Fibroblast of pulmonary artery (primary cell): ENCODE results near the gene C1orf216.
A peak's percentile ranks its signal among the peaks of the same experiment; 100 is the strongest.
"Not testable (repeated sequence)": the region's sequence is repeated elsewhere in the genome, so short reads cannot be mapped to it uniquely, and the experiment has no call there.

Source experiments
- DNase-seq: peaks from one replicate; pipeline ENCODE4 v3.0.0-alpha.2; 2010; ENCODE audit warnings: low read depth
- H3K4me3 ChIP-seq: replicated peaks from 2 replicates; pipeline ENCODE4 v1.5.1; 2011; ENCODE audit warnings: low read depth, mild to moderate bottlenecking, control low read depth, low read length, moderate library complexity
- CTCF ChIP-seq: IDR thresholded peaks from 2 replicates; pipeline ENCODE4 v1.5.1; 2011; ENCODE audit warnings: mild to moderate bottlenecking, control low read depth, low read length, inconsistent platforms; ENCODE audit errors: missing control alignments

C1orf216 gene

DNA sequence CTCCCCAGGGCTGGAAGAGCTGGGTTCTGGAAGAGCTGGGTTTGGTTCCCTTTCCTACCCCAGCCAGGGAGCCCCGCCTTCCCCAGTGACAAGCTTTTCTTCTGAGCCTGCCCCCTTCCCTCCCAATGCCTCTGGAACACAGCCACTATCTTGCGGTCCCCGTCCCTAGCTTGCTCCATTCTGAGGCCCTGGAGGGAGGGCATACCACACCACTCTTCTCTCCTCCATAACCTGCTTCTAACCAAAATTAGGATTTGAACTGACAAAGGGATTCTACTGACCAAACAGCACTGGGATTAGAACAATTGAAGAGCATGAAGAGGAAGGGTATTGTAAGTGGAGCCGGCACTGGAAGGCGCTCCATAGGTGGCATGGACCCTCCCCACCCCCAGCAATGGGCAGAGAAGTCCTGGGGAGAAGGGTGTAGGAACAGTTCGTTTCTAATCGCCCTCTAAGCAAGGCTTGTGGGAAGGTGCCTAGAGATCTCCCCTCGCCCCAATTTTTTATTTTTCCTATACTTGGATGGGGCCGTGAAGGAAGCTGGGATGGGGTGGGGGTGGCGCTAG lies 690 bp downstream of the C1orf216 start:
- no peak for TF ChIP-seq CTCF
- H3K4me3 ChIP-seq, result peak overlapping the region; percentile 87
- peak; percentile 71 for DNase-seq

- DNase-seq, result peak; percentile 77
- TF ChIP-seq CTCF, result peak; percentile 91
These were observed 3.1 kb downstream of the C1orf216 start for GRCh38 chr1:35715568-35716002.

DNA sequence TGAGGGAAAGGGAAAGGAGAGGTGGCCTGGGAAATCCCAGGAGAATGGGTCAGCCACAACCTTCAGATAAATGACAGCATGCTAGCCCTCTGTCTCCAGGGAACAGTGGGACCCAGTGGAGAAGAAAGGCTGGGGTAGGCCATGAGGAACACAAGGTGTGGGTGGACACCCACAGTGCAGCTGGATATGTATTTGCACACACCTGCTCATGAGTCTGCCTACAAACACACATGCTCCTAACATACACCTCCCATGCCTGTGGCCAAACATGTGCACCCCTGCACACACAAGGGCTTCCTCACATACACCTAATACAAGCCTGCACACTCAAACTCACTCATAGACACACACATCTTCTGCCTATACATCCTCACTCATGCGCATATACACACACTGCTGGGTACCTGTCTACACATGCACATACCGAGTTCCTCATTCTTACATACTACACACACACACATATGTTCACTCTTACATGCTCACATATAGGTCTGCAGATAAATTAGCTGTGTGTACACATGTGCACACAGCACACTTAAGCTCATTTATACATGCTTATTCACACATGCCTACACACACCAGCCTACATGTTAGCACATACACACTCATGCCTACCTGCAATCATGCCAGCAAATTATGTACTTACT lies 3.6 kb downstream of the C1orf216 start:
- TF ChIP-seq CTCF, result no peak
- no peak for DNase-seq
- peak overlapping the region; percentile 14 for H3K4me3 ChIP-seq

More at GRCh38 chr1:35715568-35716002, 3.1 kb downstream of the C1orf216 start:
- peak overlapping the region; percentile 14 for H3K4me3 ChIP-seq

DNA sequence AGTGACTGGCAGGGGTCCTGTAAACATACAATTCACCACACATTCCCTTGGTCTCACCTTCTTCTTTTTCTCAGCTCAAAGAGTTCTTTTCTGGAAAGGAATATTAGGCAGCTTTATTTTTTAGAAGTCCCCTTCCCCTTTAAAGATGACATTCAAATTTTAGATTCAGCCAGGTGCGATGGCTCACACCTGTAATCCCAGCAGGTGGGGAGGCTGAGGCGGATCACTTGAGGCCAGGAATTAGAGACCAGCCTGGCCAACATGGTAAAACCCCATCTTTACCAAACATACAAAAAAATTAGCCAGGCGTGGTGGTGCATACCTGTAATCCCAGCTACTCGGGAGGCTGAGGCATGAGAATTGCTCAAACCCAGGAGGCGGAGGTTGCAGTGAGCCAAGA lies 7.6 kb downstream of the C1orf216 start:
- DNase-seq, H3K4me3 ChIP-seq: not testable (repeated sequence)

GRCh38 chr1:35708952-35709351 lies 9.7 kb downstream of the C1orf216 start:
- DNase-seq, result no peak

DNA sequence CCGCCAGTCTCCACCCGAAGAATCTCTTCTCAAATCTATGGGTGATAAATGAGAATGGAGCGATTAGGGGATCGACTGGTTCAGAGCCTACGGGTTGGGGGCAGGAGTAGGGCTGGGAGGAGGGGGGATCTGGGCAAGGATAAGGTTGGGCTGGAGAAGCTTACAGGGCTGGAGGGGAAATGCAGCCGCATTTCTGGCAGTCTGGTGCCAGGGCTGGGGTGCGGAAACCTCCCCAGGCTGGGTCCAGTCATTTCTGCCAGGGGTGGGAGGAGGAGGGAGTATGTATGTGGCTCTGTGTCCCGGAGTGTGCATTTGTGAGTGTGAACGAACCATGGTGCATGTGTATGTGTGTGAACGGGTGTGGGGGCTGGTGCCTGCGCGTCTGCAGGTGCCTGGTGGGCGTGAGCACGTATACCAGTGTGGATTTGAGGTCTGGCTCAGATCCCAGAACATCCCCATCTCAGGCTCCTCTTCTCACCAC lies 10.2 kb downstream of the C1orf216 start:
- no peak for TF ChIP-seq CTCF
- DNase-seq, result no peak

More at GRCh38 chr1:35708952-35709351, 9.7 kb downstream of the C1orf216 start:
- no peak for TF ChIP-seq CTCF
- no peak overlapping the region for H3K4me3 ChIP-seq

GRCh38 chr1:35707601-35708440 lies 10.9 kb downstream of the C1orf216 start:
- H3K4me3 ChIP-seq, result peak overlapping the region; percentile 40
- no peak for TF ChIP-seq CTCF
- DNase-seq, result no peak

More for the DNA sequence above, 10.2 kb downstream of the C1orf216 start:
- peak overlapping the region; percentile 40 for H3K4me3 ChIP-seq
